Sigmoid colon (tissue), 7 donors: ENCODE results near the gene TBCD. TPM values are rescaled to one million over a fixed set of nuclear protein-coding genes. Genes with fewer than 3 reads are reported as not detected.

Experiments used
- DNase-seq: peaks from one replicate; pipeline ENCODE4 v3.0.0-alpha.2; 2019
- H3K27ac ChIP-seq, 4 donors: fragments of 200-600 bp; sonication (generic); one replicate each; pipeline ENCODE4 v1.5.1; 2016 to 2019; ENCODE audit warnings: mild to moderate bottlenecking in 1 of 4
- H3K27me3 ChIP-seq, 3 donors: fragments of 200-600 bp; sonication (generic); one replicate each; pipeline ENCODE4 v1.5.1; 2019; ENCODE audit warnings: mild to moderate bottlenecking in 1 of 3
- H3K36me3 ChIP-seq, 4 donors: fragments of 200-600 bp; sonication (generic); one replicate each; pipeline ENCODE4 v1.5.1; 2016 to 2019
- H3K4me1 ChIP-seq, 4 donors: fragments of 200-600 bp; sonication (generic); one replicate each; pipeline ENCODE4 v1.5.1; 2017 to 2019
- H3K4me3 ChIP-seq, 4 donors: fragments of 200-600 bp; sonication (generic); one replicate each; pipeline ENCODE4 v1.5.1; 2017 to 2019; ENCODE audit warnings: mild to moderate bottlenecking in 2 of 4, moderate library complexity in 1 of 4
- H3K9me3 ChIP-seq, 4 donors: fragments of 200-600 bp in 3 of 4; sonication (generic) in 3 of 4; one replicate each; pipeline versions ENCODE4 v1.5.1 to v1.6.1; 2013 to 2019
- CTCF ChIP-seq, 4 experiments: fragments of 450-650 bp in 3 of 4; fragments of 200-600 bp in 1 of 4; IDR thresholded peaks; one replicate each; pipeline ENCODE4 v1.5.1; 2016 to 2019; ENCODE audit warnings: antibody characterized with exemption in 4 of 4, mild to moderate bottlenecking in 3 of 4, moderate library complexity in 2 of 4
- EP300 ChIP-seq, 4 donors: sonication (generic); formaldehyde crosslinking; IDR thresholded peaks; one replicate each; pipeline ENCODE4 v1.6.1; 2017; ENCODE audit warnings: antibody characterized with exemption in 4 of 4
- POLR2A ChIP-seq, 2 donors: fragments of 450-650 bp; IDR thresholded peaks; one replicate each; pipeline ENCODE4 v1.6.1; 2016; ENCODE audit warnings: antibody characterized with exemption in 2 of 2, mild to moderate bottlenecking in 2 of 2, moderate library complexity in 2 of 2
- POLR2AphosphoS5 ChIP-seq, 4 donors: sonication (generic); formaldehyde crosslinking; IDR thresholded peaks; one replicate each; pipeline ENCODE4 v1.6.1; 2017; ENCODE audit warnings: antibody characterized with exemption in 4 of 4
- WGBS, 2 donors: extraction: QIAGEN DNeasy Blood & Tissue Kit; methylation state at CpG; one replicate each; pipeline ENCODE4 v1.1.7; 2013; 5-methylcytosine and 5-hydroxymethylcytosine counted together
- intact Hi-C: fragments of 100-400 bp; cut with DNase I; formaldehyde crosslinking; loops from one replicate; pipeline ENCODE4 v1.15.1; 2023
- polyA plus RNA-seq, 3 donors: library from polyadenylated mRNA; stranded (reverse); fragments of 200-250 nt; gene quantifications; one replicate each; pipeline ENCODE4 v1.2.3, GENCODE V29; 2013
- total RNA-seq, 4 donors: library from RNA; depleted of rRNA; stranded (reverse); fragments of >200 nt; gene quantifications; one replicate each; pipeline ENCODE4 v1.1.0, GENCODE V29; 2016
- donor health status: healthy with polysubstance abuse.
- donor health status: Bipolar disorder and iron deficiency.
- donor health status: healthy.

TBCD gene
- total and polyA plus RNA-seq, 7 donors: 11.1 to 77.4 (median 34.2) TPM

- 85% methylated on average over 28 of the region's 28 CpGs for WGBS, 2 donors
- Histone ChIP-seq H3K36me3 (peaks cover 0 to 11% (median 0%) of the 10 kb centered on the region in 4 donors), H3K27me3 (no peaks in the 10 kb centered on the region), H3K4me3 (no peak overlapping the region), H3K9me3 (no peaks in the 10 kb centered on the region), H3K27ac (peak overlapping the region in 1 of 4 donors; percentile 14), H3K4me1 (peaks cover 0 to 6% (median 3%) of the 10 kb centered on the region in 4 donors)
- intact Hi-C loops: no loop called here
- DNase-seq: no peak
- no peak for TF ChIP-seq POLR2A (IDR thresholded peaks at IDR 0.05)
These were observed 106.7 kb downstream of the TBCD start for GRCh38 chr17:82858376-82859126.

- intact Hi-C loops: no loop called here
- Histone ChIP-seq H3K27me3 (no peaks in the 10 kb centered on the region), H3K4me1 (peaks cover 0 to 18% (median 14%) of the 10 kb centered on the region in 4 donors), H3K36me3 (peaks cover 0 to 2% (median 0%) of the 10 kb centered on the region in 4 donors), H3K9me3 (no peaks in the 10 kb centered on the region), H3K27ac (peak overlapping the region; percentile 10 to 42 (median 20)), H3K4me3 (peak overlapping the region in 1 of 4 donors; percentile 4)
- DNase-seq: no peak
- WGBS, 2 donors: 64 to 85% methylated on average over 23 of the region's 23 CpGs
- TF ChIP-seq CTCF (IDR thresholded peaks at IDR 0.05) (no peak), POLR2AphosphoS5 (IDR thresholded peaks at IDR 0.05) (no peak), POLR2A (IDR thresholded peaks at IDR 0.05) (no peak), EP300 (IDR thresholded peaks at IDR 0.05) (no peak)
These were observed 107.9 kb downstream of the TBCD start for GRCh38 chr17:82859431-82860403.

DNA sequence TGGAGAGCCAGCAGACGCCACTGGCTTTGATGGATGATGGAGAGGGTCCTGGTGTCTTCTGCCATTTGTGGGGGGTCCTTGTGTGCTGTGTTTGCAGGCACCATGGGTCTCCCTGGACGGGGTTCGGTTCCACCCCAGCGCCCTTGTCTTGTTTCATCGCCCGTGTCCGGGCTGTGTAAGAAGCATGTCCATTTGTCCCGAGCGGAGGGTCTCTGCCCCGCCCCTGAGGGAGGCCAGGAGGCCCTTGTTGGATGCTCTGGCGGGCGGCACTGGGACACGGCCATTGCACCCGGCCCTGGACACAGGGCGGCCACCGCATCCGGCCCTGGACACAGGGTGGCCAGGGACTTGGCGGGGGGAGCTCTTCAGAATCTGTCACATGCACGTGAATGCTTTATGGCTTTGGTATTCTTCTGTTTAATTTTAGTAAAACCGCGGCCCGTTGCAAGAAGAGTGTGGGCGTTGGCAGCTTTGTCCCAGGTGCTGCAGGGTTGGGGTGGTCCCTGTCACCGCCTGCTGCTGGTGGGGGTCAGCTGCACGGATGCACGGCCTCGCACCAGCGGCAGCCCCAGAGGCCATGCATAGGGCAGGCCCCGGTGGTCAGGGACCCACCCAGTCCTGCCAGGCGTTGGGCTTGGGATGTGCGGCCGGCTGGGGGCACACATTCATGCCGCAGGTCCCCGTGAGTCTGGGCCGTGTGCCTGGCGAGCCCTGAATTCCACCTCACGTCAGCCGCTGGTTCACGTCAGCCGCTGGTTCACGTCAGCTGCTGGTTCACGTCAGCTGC, 108.9 kb downstream of the TBCD start:
- Histone ChIP-seq H3K27ac (no peak overlapping the region), H3K27me3 (no peaks in the 10 kb centered on the region), H3K9me3 (no peaks in the 10 kb centered on the region), H3K36me3 (no peaks in the 10 kb centered on the region), H3K4me3 (no peak overlapping the region), H3K4me1 (peaks cover 0 to 22% (median 17%) of the 10 kb centered on the region in 4 donors)
- intact Hi-C loops: no loop called here
- TF ChIP-seq POLR2AphosphoS5 (IDR thresholded peaks at IDR 0.05) (no peak), EP300 (IDR thresholded peaks at IDR 0.05) (no peak), POLR2A (IDR thresholded peaks at IDR 0.05) (no peak), CTCF (IDR thresholded peaks at IDR 0.05) (no peak)
- DNase-seq: no peak
- WGBS, 2 donors: 86 to 93% methylated on average over 42 of the region's 42 CpGs

- no peak overlapping the region for H3K4me3 ChIP-seq
- no peak for TF ChIP-seq CTCF (IDR thresholded peaks at IDR 0.05)
- TF ChIP-seq POLR2AphosphoS5 (IDR thresholded peaks at IDR 0.05): no peak
- TF ChIP-seq POLR2A (IDR thresholded peaks at IDR 0.05): no peak
- TF ChIP-seq EP300 (IDR thresholded peaks at IDR 0.05): no peak
- no peaks in the 10 kb centered on the region for H3K27me3 ChIP-seq
- no peak for DNase-seq
- H3K27ac ChIP-seq: no peak overlapping the region
- H3K9me3 ChIP-seq: no peaks in the 10 kb centered on the region
- H3K36me3 ChIP-seq: no peaks in the 10 kb centered on the region
- intact Hi-C loops: no loop called here
- whole genome bisulfite sequencing, 2 donors: 97% methylated on average over 12 of the region's 12 CpGs
- peaks cover 0 to 23% (median 19%) of the 10 kb centered on the region in 4 donors for H3K4me1 ChIP-seq
These were observed 109.5 kb downstream of the TBCD start for GRCh38 chr17:82861393-82861775.
